ENCODE data around the gene MANBA.

- TF ChIP-seq CTCF (tag by site-specific recombination; IDR thresholded peaks at IDR 0.05) (no peak), PRDM10 (tag by site-specific recombination; IDR thresholded peaks at IDR 0.05) (no peak), REST (tag by site-specific recombination; IDR thresholded peaks at IDR 0.05) (no peak), ZNF549 (tag by site-specific recombination; IDR thresholded peaks at IDR 0.05) (no peak), WT1 (tag by site-specific recombination; IDR thresholded peaks at IDR 0.05) (no peak)
These were observed 135.4 kb downstream of the MANBA start for GRCh38 chr4:102625232-102625930.
